Measurements from ENCODE around the gene MUC12. TPM values are rescaled to one million over a fixed set of nuclear protein-coding genes. Genes with fewer than 3 reads are reported as not detected.

The MUC12 gene
- total and polyA plus RNA-seq, 2 of the 4 experiments (the other 2 are of a cell fraction), result 4.0 TPM; not detected in 1

DNA sequence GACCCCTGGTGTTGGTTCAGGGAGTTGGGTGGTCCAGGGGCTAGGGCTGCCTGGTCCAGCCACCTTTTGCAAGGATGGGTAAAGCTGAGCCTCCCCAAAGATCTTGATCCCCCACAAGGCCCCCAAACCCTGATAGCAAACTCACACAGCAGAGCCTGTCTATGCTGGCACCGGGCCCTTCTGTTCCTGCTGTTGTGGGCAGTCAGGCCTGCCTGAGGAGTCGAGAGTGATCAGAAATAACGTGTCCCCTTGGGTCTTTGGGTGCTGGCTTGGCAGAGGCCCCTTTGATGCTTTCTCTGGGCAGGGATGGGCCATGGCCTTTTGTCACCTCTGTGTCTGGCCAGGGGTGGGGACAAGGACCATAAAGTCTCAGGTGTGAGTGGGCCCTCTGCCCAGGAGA is 715 bp upstream of the MUC12 start:
- Histone ChIP-seq H3K36me3 (ENCODE audit: control insufficient read depth, insufficient read depth, low read length) (no peaks in the 10 kb centered on the region), H3K14ac (replicated peaks; ENCODE audit: low read depth, low read length) (no peak overlapping the region), H2AK9ac (replicated peaks; ENCODE audit: low read depth, low read length, poor library complexity) (no peak overlapping the region), H3K23ac (ENCODE audit: low read depth, low read length) (no peak overlapping the region), H4K8ac (ENCODE audit: low read depth in 2 of 2, low read length in 2 of 2) (no peak overlapping the region), H3K79me1 (ENCODE audit: low read depth in 1 of 2, low read length in 2 of 2) (no peaks in the 10 kb centered on the region), H3K9me3 (ENCODE audit: control insufficient read depth, insufficient read depth, low read length) (no peaks in the 10 kb centered on the region; the same call in 1 of the 2 replicates), H2BK20ac (ENCODE audit: low read depth, low read length) (no peak overlapping the region), H3K18ac (ENCODE audit: low read depth, low read length) (no peak overlapping the region), H2BK120ac (ENCODE audit: low read depth, low read length) (no peak overlapping the region), H4K91ac (ENCODE audit: insufficient read depth, low read depth, low read length) (no peak overlapping the region), H3K27me3 (ENCODE audit: control insufficient read depth, insufficient read depth, low read length) (peaks cover 56% of the 10 kb centered on the region), H3K4ac (ENCODE audit: low read depth, low read length) (no peak overlapping the region), H3K4me2 (ENCODE audit: low read depth, low read length) (no peak overlapping the region), H3K4me3 (ENCODE audit: insufficient read depth, low read depth, low read length) (no peak overlapping the region), H2BK15ac (ENCODE audit: low read depth, low read length) (no peak overlapping the region), H3K9me1 (ENCODE audit: insufficient read depth, low read length) (no peaks in the 10 kb centered on the region), H2BK5ac (ENCODE audit: low read depth, low read length, poor library complexity, severe bottlenecking) (no peak overlapping the region), H4K20me1 (ENCODE audit: insufficient read depth, low read length) (no peaks in the 10 kb centered on the region; the same call in 1 of the 2 replicates), H3K9ac (ENCODE audit: low read depth, low read length) (no peak overlapping the region), H3K56ac (ENCODE audit: extremely low read depth, insufficient read depth, low read length) (no peak overlapping the region), H2AK5ac (ENCODE audit: low read depth, low read length) (no peak overlapping the region), H3K27ac (ENCODE audit: insufficient read depth, low read length) (no peak overlapping the region), H2AFZ (replicated peaks; ENCODE audit: low read length, poor library complexity) (no peak overlapping the region), H4K5ac (ENCODE audit: low read depth, low read length) (no peak overlapping the region), H3K4me1 (ENCODE audit: control insufficient read depth, insufficient read depth, low read length) (no peaks in the 10 kb centered on the region)
- CTCF ChIA-PET, result no interaction called here
- dilution Hi-C loops (cut with HindIII; ENCODE audit: low sequenced_read_pairs, unreplicated experiment) (no loop called here), intact Hi-C loops (cut with micrococcal nuclease) (no loop called here), in situ Hi-C loops (cut with MboI; ENCODE audit: low sequenced_read_pairs) (loop anchor here (5.0 to 25.0 kb wide), 2 partner anchors 94 to 494 kb away; no protein-coding TSS in a partner anchor)
- POLR2A ChIA-PET (ENCODE audit: unreplicated experiment), result no interaction called here
- no peak for DNase-seq
- ATAC-seq (ENCODE audit: low read depth), result no peak
- BruUV-seq (replicated peaks), result no TSS peak
- TF ChIP-seq MAZ (IDR thresholded peaks at IDR 0.05; ENCODE audit: borderline replicate concordance, low read depth, low read length) (no peak), CHD1 (IDR thresholded peaks at IDR 0.05; ENCODE audit: low read depth, low read length) (no peak), MXI1 (IDR thresholded peaks at IDR 0.05; ENCODE audit: borderline replicate concordance, low read depth, low read length) (no peak), FOS (IDR thresholded peaks at IDR 0.05; ENCODE audit: low read depth, low read length) (no peak), USF2 (IDR thresholded peaks at IDR 0.05; ENCODE audit: low read depth, low read length) (no peak), CTCF (conservative IDR thresholded peaks at IDR 0.05; ENCODE audit: low read depth, low read length) (no peak), RAD21 (IDR thresholded peaks at IDR 0.05; ENCODE audit: low read length) (no peak)
- 12% methylated on average over 2 of the region's 3 CpGs; no CpG with 5 or more reads in 1 of the 2 experiments for WGBS, 2 experiments (ENCODE audit: extremely low coverage in 2 of 2, insufficient read length in 1 of 2)

Data from IMR-90 (cell line).